Activated CD4-positive, alpha-beta T cell treated with anti-CD3 and anti-CD28 coated beads, Interleukin-2, amount 10 ng/mL, durations not matched to agents 7 days and 5 days (primary cell): ENCODE measurements around the gene PYGB. TPM values are rescaled to one million over a fixed set of nuclear protein-coding genes. Genes with fewer than 3 reads are reported as not detected.

Experiments used
- CTCF ChIA-PET: fragments of 350-600 bp; sonication (Branson Sonifier 250); formaldehyde crosslinking; loops from one replicate; lab custom pipeline; 2021; ENCODE audit warnings: antibody characterized with exemption; lab: Charles Lee
- POLR2A ChIA-PET: fragments of 350-600 bp; sonication (Branson Sonifier 250); formaldehyde crosslinking; loops from one replicate; lab custom pipeline; 2021; ENCODE audit warnings: antibody characterized with exemption; lab: Charles Lee
- DNase-seq: peaks from one replicate; pipeline ENCODE4 v3.0.0-alpha.2; 2020
- H3K27ac Mint-ChIP-seq: one replicate; pipeline ENCODE4 v1.8.0; 2021; ENCODE audit warnings: mild to moderate bottlenecking, moderate library complexity, mixed read lengths
- H3K27me3 Mint-ChIP-seq: one replicate; pipeline ENCODE4 v1.8.0; 2021; ENCODE audit warnings: mixed read lengths
- H3K36me3 Mint-ChIP-seq: one replicate; pipeline ENCODE4 v1.8.0; 2021; ENCODE audit warnings: low read depth, mixed read lengths
- H3K4me1 Mint-ChIP-seq: one replicate; pipeline ENCODE4 v1.8.0; 2021; ENCODE audit warnings: mixed read lengths
- H3K4me3 Mint-ChIP-seq: one replicate; pipeline ENCODE4 v1.8.0; 2021; ENCODE audit warnings: mild to moderate bottlenecking, moderate library complexity, mixed read lengths
- H3K9me3 Mint-ChIP-seq: one replicate; pipeline ENCODE4 v1.8.0; 2021; ENCODE audit warnings: mixed read lengths
- total RNA-seq, 2 experiments: library from RNA; stranded (reverse); gene quantifications; one replicate each; pipeline ENCODE4 v1.2.3, GENCODE V29; 2021

The PYGB gene
- total RNA-seq, 2 experiments from 2014 or later: 28.7 to 30.2 TPM

GRCh38 chr20:25273046-25273445 lies 25.2 kb downstream of the PYGB start:
- no peak for DNase-seq
- CTCF ChIA-PET: interaction anchor here (1.2 kb wide), 1 partner anchor 9 kb away, joined by 3 read pairs; no protein-coding TSS in a partner anchor
- Mint-ChIP-seq H3K27ac (no peak overlapping the region), H3K4me3 (no peak overlapping the region), H3K27me3 (no peaks in the 10 kb centered on the region), H3K36me3 (peaks cover 8% of the 10 kb centered on the region), H3K9me3 (no peaks in the 10 kb centered on the region), H3K4me1 (no peaks in the 10 kb centered on the region)
- POLR2A ChIA-PET: no interaction called here

- Mint-ChIP-seq H3K4me1 (no peaks in the 10 kb centered on the region), H3K4me3 (no peak overlapping the region), H3K27ac (no peak overlapping the region), H3K36me3 (peaks cover 8% of the 10 kb centered on the region), H3K9me3 (no peaks in the 10 kb centered on the region), H3K27me3 (no peaks in the 10 kb centered on the region)
- no peak for DNase-seq
- POLR2A ChIA-PET: no interaction called here
- CTCF ChIA-PET: interaction anchor here (1.2 kb wide), 1 partner anchor 8 kb away, joined by 3 read pairs; no protein-coding TSS in a partner anchor
Observed at GRCh38 chr20:25273541-25274358, 25.9 kb downstream of the PYGB start.

- POLR2A ChIA-PET: no interaction called here
Observed at GRCh38 chr20:25274481-25274880, 26.6 kb downstream of the PYGB start.

GRCh38 chr20:25274891-25275812 lies 27.3 kb downstream of the PYGB start:
- no peaks in the 10 kb centered on the region for H3K27me3 Mint-ChIP-seq
- H3K4me1 Mint-ChIP-seq: no peaks in the 10 kb centered on the region
- H3K27ac Mint-ChIP-seq: peak overlapping the region; percentile 37
- peaks cover 3% of the 10 kb centered on the region for H3K36me3 Mint-ChIP-seq
- no peak overlapping the region for H3K4me3 Mint-ChIP-seq
- no peak for DNase-seq
- ChIA-PET CTCF (no interaction called here), POLR2A (no interaction called here)
- H3K9me3 Mint-ChIP-seq: no peaks in the 10 kb centered on the region

More at GRCh38 chr20:25274481-25274880, 26.6 kb downstream of the PYGB start:
- Mint-ChIP-seq H3K4me3 (no peak overlapping the region), H3K36me3 (peaks cover 8% of the 10 kb centered on the region), H3K27me3 (no peaks in the 10 kb centered on the region), H3K9me3 (no peaks in the 10 kb centered on the region), H3K27ac (no peak overlapping the region), H3K4me1 (no peaks in the 10 kb centered on the region)
- CTCF ChIA-PET: no interaction called here
- no peak for DNase-seq

GRCh38 chr20:25275813-25276532 lies 28.1 kb downstream of the PYGB start:
- no peak for DNase-seq
- ChIA-PET CTCF (no interaction called here), POLR2A (no interaction called here)
- Mint-ChIP-seq H3K4me1 (no peaks in the 10 kb centered on the region), H3K27me3 (no peaks in the 10 kb centered on the region), H3K4me3 (no peak overlapping the region), H3K36me3 (peaks cover 3% of the 10 kb centered on the region), H3K9me3 (no peaks in the 10 kb centered on the region), H3K27ac (peak overlapping the region; percentile 37)

- ChIA-PET CTCF (no interaction called here), POLR2A (no interaction called here)
- Mint-ChIP-seq H3K9me3 (no peaks in the 10 kb centered on the region), H3K36me3 (peaks cover 3% of the 10 kb centered on the region), H3K27ac (no peak overlapping the region), H3K27me3 (no peaks in the 10 kb centered on the region), H3K4me1 (no peaks in the 10 kb centered on the region), H3K4me3 (no peak overlapping the region)
- no peak for DNase-seq
Observed at GRCh38 chr20:25276533-25277050, 28.7 kb downstream of the PYGB start.

GRCh38 chr20:25277051-25277801 lies 29.3 kb downstream of the PYGB start:
- CTCF ChIA-PET: no interaction called here
- H3K36me3 Mint-ChIP-seq: peaks cover 3% of the 10 kb centered on the region
- no peaks in the 10 kb centered on the region for H3K27me3 Mint-ChIP-seq
- H3K27ac Mint-ChIP-seq: no peak overlapping the region
- H3K4me1 Mint-ChIP-seq: peaks cover 4% of the 10 kb centered on the region
- H3K4me3 Mint-ChIP-seq: no peak overlapping the region
- H3K9me3 Mint-ChIP-seq: no peaks in the 10 kb centered on the region
- POLR2A ChIA-PET: no interaction called here
- DNase-seq: no peak

GRCh38 chr20:25277941-25278521 lies 30.1 kb downstream of the PYGB start:
- H3K27ac Mint-ChIP-seq: no peak overlapping the region

GRCh38 chr20:25278636-25279361 lies 30.9 kb downstream of the PYGB start:
- DNase-seq: no peak
- H3K9me3 Mint-ChIP-seq: no peaks in the 10 kb centered on the region
- CTCF ChIA-PET: no interaction called here

More at GRCh38 chr20:25277941-25278521, 30.1 kb downstream of the PYGB start:
- H3K27me3 Mint-ChIP-seq: no peaks in the 10 kb centered on the region
- no peaks in the 10 kb centered on the region for H3K9me3 Mint-ChIP-seq
- POLR2A ChIA-PET: no interaction called here
- peaks cover 4% of the 10 kb centered on the region for H3K36me3 Mint-ChIP-seq
- H3K4me1 Mint-ChIP-seq: peaks cover 9% of the 10 kb centered on the region
- CTCF ChIA-PET: no interaction called here
- H3K4me3 Mint-ChIP-seq: no peak overlapping the region
- no peak for DNase-seq

GRCh38 chr20:25279403-25279802 lies 31.5 kb downstream of the PYGB start:
- H3K9me3 Mint-ChIP-seq: no peaks in the 10 kb centered on the region
- ChIA-PET POLR2A (no interaction called here), CTCF (no interaction called here)
- no peaks in the 10 kb centered on the region for H3K27me3 Mint-ChIP-seq
- peaks cover 4% of the 10 kb centered on the region for H3K36me3 Mint-ChIP-seq
- H3K4me3 Mint-ChIP-seq: no peak overlapping the region
- no peak for DNase-seq
- H3K4me1 Mint-ChIP-seq: peaks cover 9% of the 10 kb centered on the region
- no peak overlapping the region for H3K27ac Mint-ChIP-seq

More at GRCh38 chr20:25278636-25279361, 30.9 kb downstream of the PYGB start:
- Mint-ChIP-seq H3K36me3 (peaks cover 4% of the 10 kb centered on the region), H3K4me3 (no peak overlapping the region), H3K4me1 (peaks cover 9% of the 10 kb centered on the region), H3K27me3 (no peaks in the 10 kb centered on the region), H3K27ac (no peak overlapping the region)
- POLR2A ChIA-PET: no interaction called here

- ChIA-PET CTCF (interaction anchor here (2.9 kb wide), 1 partner anchor 28 kb away, joined by 8 read pairs; no protein-coding TSS in a partner anchor), POLR2A (no interaction called here)
- no peak for DNase-seq
- Mint-ChIP-seq H3K9me3 (no peaks in the 10 kb centered on the region), H3K27ac (no peak overlapping the region), H3K36me3 (peaks cover 4% of the 10 kb centered on the region), H3K4me3 (no peak overlapping the region), H3K4me1 (peaks cover 9% of the 10 kb centered on the region), H3K27me3 (no peaks in the 10 kb centered on the region)
Observed at GRCh38 chr20:25280051-25280573, 32.2 kb downstream of the PYGB start.
